Fibroblast of lung (primary cell): Measurements from ENCODE around the gene GREB1.

ENCODE experiments used
- EZH2 ChIP-seq: IDR thresholded peaks from 2 replicates; pipeline ENCODE4 v1.5.1; 2012; ENCODE audit warnings: low read length, control low read depth, mild to moderate bottlenecking; ENCODE audit errors: missing control alignments
- TF ChIP-seq, protein P1 (sequence below), 2 donors: IDR thresholded peaks in 1 of 2; conservative IDR thresholded peaks in 1 of 2; 1 replicate in 1 of 2; 2 replicates in 1 of 2; pipeline ENCODE4 v1.5.1; 2011 to 2012; ENCODE audit warnings: low read length in 2 of 2, control low read depth in 1 of 2, inconsistent platforms in 1 of 2, low read depth in 1 of 2, mild to moderate bottlenecking in 1 of 2

DNA sequence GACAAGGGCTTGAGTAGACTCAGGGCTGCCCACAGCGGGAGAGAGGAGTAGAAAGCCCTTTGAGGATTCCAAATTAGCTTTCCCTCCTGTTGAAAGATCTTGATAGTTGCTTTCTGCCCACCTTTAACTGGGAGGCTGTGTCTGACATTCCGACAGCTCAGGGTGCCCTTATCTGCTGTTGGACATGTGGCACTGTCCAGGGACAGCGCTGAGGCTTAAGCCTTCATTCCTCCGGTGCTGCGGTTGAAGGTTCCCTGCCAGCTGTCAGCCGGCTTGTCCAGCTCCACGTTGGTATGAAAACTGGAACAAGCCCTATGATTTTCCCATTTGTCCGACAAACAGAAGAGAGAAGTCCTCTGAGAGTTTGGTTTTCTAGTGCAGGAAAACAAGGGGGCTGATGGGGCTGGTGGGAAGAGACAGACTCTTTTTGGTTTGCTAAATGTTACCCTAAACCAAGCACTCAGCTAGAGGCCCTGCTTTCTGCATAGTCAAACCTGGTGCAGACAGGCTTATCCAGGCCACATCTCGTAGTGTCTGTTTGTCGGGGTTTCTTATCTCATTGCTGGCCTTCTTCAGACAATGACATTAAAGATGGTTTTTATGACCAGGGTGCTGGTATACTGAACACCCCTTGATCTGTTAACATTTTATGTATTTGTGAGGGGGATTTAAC, 24.5 kb downstream of the GREB1 start:
- TF ChIP-seq, protein P1, sequence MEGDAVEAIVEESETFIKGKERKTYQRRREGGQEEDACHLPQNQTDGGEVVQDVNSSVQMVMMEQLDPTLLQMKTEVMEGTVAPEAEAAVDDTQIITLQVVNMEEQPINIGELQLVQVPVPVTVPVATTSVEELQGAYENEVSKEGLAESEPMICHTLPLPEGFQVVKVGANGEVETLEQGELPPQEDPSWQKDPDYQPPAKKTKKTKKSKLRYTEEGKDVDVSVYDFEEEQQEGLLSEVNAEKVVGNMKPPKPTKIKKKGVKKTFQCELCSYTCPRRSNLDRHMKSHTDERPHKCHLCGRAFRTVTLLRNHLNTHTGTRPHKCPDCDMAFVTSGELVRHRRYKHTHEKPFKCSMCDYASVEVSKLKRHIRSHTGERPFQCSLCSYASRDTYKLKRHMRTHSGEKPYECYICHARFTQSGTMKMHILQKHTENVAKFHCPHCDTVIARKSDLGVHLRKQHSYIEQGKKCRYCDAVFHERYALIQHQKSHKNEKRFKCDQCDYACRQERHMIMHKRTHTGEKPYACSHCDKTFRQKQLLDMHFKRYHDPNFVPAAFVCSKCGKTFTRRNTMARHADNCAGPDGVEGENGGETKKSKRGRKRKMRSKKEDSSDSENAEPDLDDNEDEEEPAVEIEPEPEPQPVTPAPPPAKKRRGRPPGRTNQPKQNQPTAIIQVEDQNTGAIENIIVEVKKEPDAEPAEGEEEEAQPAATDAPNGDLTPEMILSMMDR (conservative IDR thresholded peaks at IDR 0.05 in 1 of 2, IDR thresholded peaks at IDR 0.05 in 1 of 2; ENCODE audit: low read depth in 1 of 2, low read length in 2 of 2): no peak
- TF ChIP-seq EZH2: no peak
